Activated naive CD8-positive, alpha-beta T cell treated with anti-CD3 and anti-CD28 coated beads, Interleukin-2, amount 50 U/mL, for 24 hours (primary cell): Measurements from ENCODE around the gene PAPPA2.
A peak's percentile ranks its signal among the peaks of the same experiment; 100 is the strongest.
"Not testable (repeated sequence)": the region's sequence is repeated elsewhere in the genome, so short reads cannot be mapped to it uniquely, and the experiment has no call there.

Experiments used
- ATAC-seq: fragments of 150-1000 bp; cut with Tn5 transposase; one replicate; pipeline ENCODE4 v1.10.0; 2021
- DNase-seq: peaks from one replicate; pipeline ENCODE4 v3.0.0; 2021
- H3K27ac Mint-ChIP-seq: one replicate; pipeline ENCODE4 v1.8.0; 2021; ENCODE audit warnings: mild to moderate bottlenecking, mixed read lengths
- H3K27me3 Mint-ChIP-seq: one replicate; pipeline ENCODE4 v1.8.0; 2021; ENCODE audit warnings: mixed read lengths
- H3K36me3 Mint-ChIP-seq: one replicate; pipeline ENCODE4 v1.8.0; 2021; ENCODE audit warnings: low read depth, mixed read lengths
- H3K4me1 Mint-ChIP-seq: one replicate; pipeline ENCODE4 v1.8.0; 2021; ENCODE audit warnings: mixed read lengths
- H3K4me3 Mint-ChIP-seq: one replicate; pipeline ENCODE4 v1.8.0; 2021; ENCODE audit warnings: mild to moderate bottlenecking, moderate library complexity, mixed read lengths
- H3K9me3 Mint-ChIP-seq: one replicate; pipeline ENCODE4 v1.8.0; 2021; ENCODE audit warnings: mixed read lengths

PAPPA2 gene

GRCh38 chr1:176552999-176553398 is 90.0 kb downstream of the PAPPA2 start:
- Mint-ChIP-seq H3K9me3 (no peaks in the 10 kb centered on the region), H3K27ac (no peak overlapping the region), H3K27me3 (peaks cover 22% of the 10 kb centered on the region), H3K4me1 (no peaks in the 10 kb centered on the region), H3K4me3 (no peak overlapping the region), H3K36me3 (no peaks in the 10 kb centered on the region)
- ATAC-seq (no peak), DNase-seq (no peak)

GRCh38 chr1:176556288-176556687 is 93.3 kb downstream of the PAPPA2 start:
- Mint-ChIP-seq H3K4me3 (no peak overlapping the region), H3K4me1 (no peaks in the 10 kb centered on the region), H3K27ac (no peak overlapping the region), H3K27me3 (peaks cover 24% of the 10 kb centered on the region), H3K36me3 (no peaks in the 10 kb centered on the region), H3K9me3 (no peaks in the 10 kb centered on the region)
- no peak for ATAC-seq
- no peak for DNase-seq

- H3K36me3 Mint-ChIP-seq = no peaks in the 10 kb centered on the region
- H3K4me1 Mint-ChIP-seq = no peaks in the 10 kb centered on the region
- peaks cover 16% of the 10 kb centered on the region for H3K27me3 Mint-ChIP-seq
- H3K9me3 Mint-ChIP-seq = no peaks in the 10 kb centered on the region
- DNase-seq (no peak), ATAC-seq (no peak)
- H3K4me3 Mint-ChIP-seq = no peak overlapping the region
- H3K27ac Mint-ChIP-seq = no peak overlapping the region
Observed at GRCh38 chr1:176557543-176558258, 94.7 kb downstream of the PAPPA2 start.

- Mint-ChIP-seq H3K9me3 (no peaks in the 10 kb centered on the region), H3K27ac (no peak overlapping the region), H3K27me3 (peaks cover 10% of the 10 kb centered on the region), H3K4me3 (no peak overlapping the region), H3K4me1 (no peaks in the 10 kb centered on the region), H3K36me3 (no peaks in the 10 kb centered on the region)
- no peak for ATAC-seq
- no peak for DNase-seq
Observed at GRCh38 chr1:176558561-176558960, 95.6 kb downstream of the PAPPA2 start.

GRCh38 chr1:176559474-176559873 is 96.5 kb downstream of the PAPPA2 start:
- no peak overlapping the region for H3K27ac Mint-ChIP-seq
- DNase-seq = no peak
- ATAC-seq = no peak
- H3K36me3 Mint-ChIP-seq = no peaks in the 10 kb centered on the region
- H3K9me3 Mint-ChIP-seq = no peaks in the 10 kb centered on the region
- H3K4me1 Mint-ChIP-seq = no peaks in the 10 kb centered on the region
- H3K27me3 Mint-ChIP-seq = peaks cover 4% of the 10 kb centered on the region
- no peak overlapping the region for H3K4me3 Mint-ChIP-seq

- H3K9me3 Mint-ChIP-seq = no peaks in the 10 kb centered on the region
- no peaks in the 10 kb centered on the region for H3K4me1 Mint-ChIP-seq
- H3K4me3 Mint-ChIP-seq = no peak overlapping the region
- no peak overlapping the region for H3K27ac Mint-ChIP-seq
- ATAC-seq (peak; percentile 59), DNase-seq (peak; percentile 22)
- peaks cover 4% of the 10 kb centered on the region for H3K27me3 Mint-ChIP-seq
- no peaks in the 10 kb centered on the region for H3K36me3 Mint-ChIP-seq
Observed at GRCh38 chr1:176559878-176560277, 96.9 kb downstream of the PAPPA2 start.

- DNase-seq (no peak), ATAC-seq (no peak)
- no peak overlapping the region for H3K4me3 Mint-ChIP-seq
- no peaks in the 10 kb centered on the region for H3K9me3 Mint-ChIP-seq
- H3K27me3 Mint-ChIP-seq = peaks cover 2% of the 10 kb centered on the region
- H3K4me1 Mint-ChIP-seq = no peaks in the 10 kb centered on the region
- H3K36me3 Mint-ChIP-seq = no peaks in the 10 kb centered on the region
- no peak overlapping the region for H3K27ac Mint-ChIP-seq
Observed at GRCh38 chr1:176560681-176561080, 97.7 kb downstream of the PAPPA2 start.

GRCh38 chr1:176561761-176562160 is 98.8 kb downstream of the PAPPA2 start:
- not testable (repeated sequence) for H3K36me3 Mint-ChIP-seq, DNase-seq, H3K27ac Mint-ChIP-seq, H3K4me1 Mint-ChIP-seq, ATAC-seq, H3K4me3 Mint-ChIP-seq, H3K9me3 Mint-ChIP-seq, H3K27me3 Mint-ChIP-seq

- H3K36me3 Mint-ChIP-seq = no peaks in the 10 kb centered on the region
- no peaks in the 10 kb centered on the region for H3K4me1 Mint-ChIP-seq
- ATAC-seq (no peak), DNase-seq (no peak)
- no peaks in the 10 kb centered on the region for H3K9me3 Mint-ChIP-seq
- H3K27me3 Mint-ChIP-seq = peaks cover 4% of the 10 kb centered on the region
- no peak overlapping the region for H3K27ac Mint-ChIP-seq
- no peak overlapping the region for H3K4me3 Mint-ChIP-seq
Observed at GRCh38 chr1:176566004-176566975, 103.3 kb downstream of the PAPPA2 start.

- Mint-ChIP-seq H3K4me1 (no peaks in the 10 kb centered on the region), H3K9me3 (no peaks in the 10 kb centered on the region), H3K36me3 (no peaks in the 10 kb centered on the region), H3K27ac (no peak overlapping the region), H3K4me3 (no peak overlapping the region), H3K27me3 (peaks cover 4% of the 10 kb centered on the region)
- ATAC-seq (no peak), DNase-seq (no peak)
Observed at GRCh38 chr1:176567190-176567794, 104.3 kb downstream of the PAPPA2 start.

- DNase-seq (no peak), ATAC-seq (no peak)
- Mint-ChIP-seq H3K27ac (no peak overlapping the region), H3K4me1 (no peaks in the 10 kb centered on the region), H3K4me3 (no peak overlapping the region), H3K27me3 (peaks cover 4% of the 10 kb centered on the region), H3K36me3 (no peaks in the 10 kb centered on the region), H3K9me3 (no peaks in the 10 kb centered on the region)
Observed at GRCh38 chr1:176568185-176568584, 105.2 kb downstream of the PAPPA2 start.

GRCh38 chr1:176574756-176575155 is 111.8 kb downstream of the PAPPA2 start:
- H3K4me3 Mint-ChIP-seq = no peak overlapping the region
- ATAC-seq = no peak

GRCh38 chr1:176575991-176576390 is 113.0 kb downstream of the PAPPA2 start:
- Mint-ChIP-seq H3K4me3 (no peak overlapping the region), H3K4me1 (no peaks in the 10 kb centered on the region), H3K27me3 (peaks cover under 1% of the 10 kb centered on the region), H3K27ac (no peak overlapping the region), H3K9me3 (no peaks in the 10 kb centered on the region), H3K36me3 (no peaks in the 10 kb centered on the region)
- no peak for ATAC-seq
- no peak for DNase-seq

More at GRCh38 chr1:176574756-176575155, 111.8 kb downstream of the PAPPA2 start:
- Mint-ChIP-seq H3K36me3 (no peaks in the 10 kb centered on the region), H3K27me3 (peaks cover 4% of the 10 kb centered on the region), H3K27ac (no peak overlapping the region), H3K4me1 (no peaks in the 10 kb centered on the region), H3K9me3 (no peaks in the 10 kb centered on the region)
- no peak for DNase-seq

GRCh38 chr1:176576670-176577069 is 113.7 kb downstream of the PAPPA2 start:
- ATAC-seq = no peak
- no peak overlapping the region for H3K4me3 Mint-ChIP-seq
- no peaks in the 10 kb centered on the region for H3K9me3 Mint-ChIP-seq
- no peaks in the 10 kb centered on the region for H3K4me1 Mint-ChIP-seq
- no peaks in the 10 kb centered on the region for H3K27me3 Mint-ChIP-seq
- DNase-seq = no peak
- H3K27ac Mint-ChIP-seq = no peak overlapping the region
- no peaks in the 10 kb centered on the region for H3K36me3 Mint-ChIP-seq
